Left kidney (tissue), 2 donors: ENCODE results near the gene BTG1. TPM values are rescaled to one million over a fixed set of nuclear protein-coding genes. Genes with fewer than 3 reads are reported as not detected.
"Not testable (repeated sequence)": the region's sequence is repeated elsewhere in the genome, so short reads cannot be mapped to it uniquely, and the experiment has no call there.

Experiments
- DNase-seq: peaks from one replicate; pipeline ENCODE4 v3.0.0-alpha.2; 2013
- polyA plus RNA-seq: library from polyadenylated mRNA; unstranded; fragments of 120-200 nt; gene quantifications from one replicate; pipeline ENCODE4 v1.2.1, GENCODE V29; 2013; ENCODE audit not compliant: insufficient read length

BTG1 gene
- polyA plus RNA-seq, 1 donor: 105 TPM

GRCh38 chr12:92102606-92103005 lies 43.0 kb downstream of the BTG1 start:
- DNase-seq: no peak

- DNase-seq: no peak
These were observed 46.9 kb downstream of the BTG1 start for GRCh38 chr12:92098594-92099380.

GRCh38 chr12:92096346-92097136 lies 49.1 kb downstream of the BTG1 start:
- no peak for DNase-seq

GRCh38 chr12:92094751-92095161 lies 50.9 kb downstream of the BTG1 start:
- DNase-seq: no peak

- DNase-seq: not testable (repeated sequence)
These were observed 51.3 kb downstream of the BTG1 start for GRCh38 chr12:92094301-92094700.
